Omental fat pad (tissue), 4 donors: ENCODE data around the gene VSIR. TPM values are rescaled to one million over a fixed set of nuclear protein-coding genes. Genes with fewer than 3 reads are reported as not detected.

Experiments used
- ATAC-seq: fragments of 150-250 bp; one replicate; pipeline ENCODE4 v1.9.1; 2016; ENCODE audit warnings: mild to moderate bottlenecking, moderate library complexity; ENCODE audit not compliant: low FRiP score
- DNase-seq: peaks from one replicate; pipeline ENCODE4 v3.0.0-alpha.2; 2019; ENCODE audit warnings: low spot score
- total RNA-seq, 4 donors: library from RNA; depleted of rRNA; stranded (reverse); fragments of >200 nt; gene quantifications; one replicate each; pipeline ENCODE4 v1.1.0, GENCODE V29; 2016
- TF ChIP-seq, protein P1 (sequence below), 3 donors: fragments of 450-650 bp; IDR thresholded peaks; one replicate each; pipeline ENCODE4 v1.5.1; 2016 to 2017; ENCODE audit warnings: antibody characterized with exemption in 3 of 3, mild to moderate bottlenecking in 3 of 3, moderate library complexity in 2 of 3

VSIR gene
- total RNA-seq, 4 donors from 2014 or later, result 65.1 to 119 (median 86.3) TPM

GRCh38 chr10:71705582-71705981 lies 67.7 kb downstream of the VSIR start:
- ATAC-seq, result no peak
- no peak for DNase-seq
- TF ChIP-seq, protein P1, sequence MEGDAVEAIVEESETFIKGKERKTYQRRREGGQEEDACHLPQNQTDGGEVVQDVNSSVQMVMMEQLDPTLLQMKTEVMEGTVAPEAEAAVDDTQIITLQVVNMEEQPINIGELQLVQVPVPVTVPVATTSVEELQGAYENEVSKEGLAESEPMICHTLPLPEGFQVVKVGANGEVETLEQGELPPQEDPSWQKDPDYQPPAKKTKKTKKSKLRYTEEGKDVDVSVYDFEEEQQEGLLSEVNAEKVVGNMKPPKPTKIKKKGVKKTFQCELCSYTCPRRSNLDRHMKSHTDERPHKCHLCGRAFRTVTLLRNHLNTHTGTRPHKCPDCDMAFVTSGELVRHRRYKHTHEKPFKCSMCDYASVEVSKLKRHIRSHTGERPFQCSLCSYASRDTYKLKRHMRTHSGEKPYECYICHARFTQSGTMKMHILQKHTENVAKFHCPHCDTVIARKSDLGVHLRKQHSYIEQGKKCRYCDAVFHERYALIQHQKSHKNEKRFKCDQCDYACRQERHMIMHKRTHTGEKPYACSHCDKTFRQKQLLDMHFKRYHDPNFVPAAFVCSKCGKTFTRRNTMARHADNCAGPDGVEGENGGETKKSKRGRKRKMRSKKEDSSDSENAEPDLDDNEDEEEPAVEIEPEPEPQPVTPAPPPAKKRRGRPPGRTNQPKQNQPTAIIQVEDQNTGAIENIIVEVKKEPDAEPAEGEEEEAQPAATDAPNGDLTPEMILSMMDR (IDR thresholded peaks at IDR 0.05), result no peak

GRCh38 chr10:71704816-71705215 lies 68.5 kb downstream of the VSIR start:
- TF ChIP-seq, protein P1 (IDR thresholded peaks at IDR 0.05), result no peak
- DNase-seq (no peak), ATAC-seq (no peak)

DNA sequence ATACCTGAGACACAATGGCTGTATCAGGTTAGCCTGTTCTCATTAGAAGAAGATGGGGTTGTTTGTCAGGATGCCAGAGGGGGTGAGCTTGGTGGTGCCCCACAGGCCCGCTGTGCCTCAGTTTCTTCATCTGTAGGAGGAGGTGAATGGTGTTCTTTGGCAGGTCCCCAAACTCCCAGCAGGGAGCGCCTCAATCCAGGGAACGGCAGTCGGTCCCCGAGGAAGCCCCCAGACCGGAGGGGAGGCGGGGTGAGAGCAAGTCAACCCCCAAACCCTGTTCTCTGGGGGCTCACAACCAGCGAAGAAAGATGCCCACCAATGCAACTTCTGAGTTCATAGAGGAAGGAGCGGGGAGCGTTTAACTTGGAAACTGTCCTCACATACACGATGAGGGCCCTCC lies 69.7 kb downstream of the VSIR start:
- ATAC-seq, result no peak
- TF ChIP-seq, protein P1 (IDR thresholded peaks at IDR 0.05), result no peak

GRCh38 chr10:71701496-71702132 lies 71.7 kb downstream of the VSIR start:
- TF ChIP-seq, protein P1 (IDR thresholded peaks at IDR 0.05), result no peak
- DNase-seq (no peak), ATAC-seq (no peak)

More for the DNA sequence above, 69.7 kb downstream of the VSIR start:
- no peak for DNase-seq

DNA sequence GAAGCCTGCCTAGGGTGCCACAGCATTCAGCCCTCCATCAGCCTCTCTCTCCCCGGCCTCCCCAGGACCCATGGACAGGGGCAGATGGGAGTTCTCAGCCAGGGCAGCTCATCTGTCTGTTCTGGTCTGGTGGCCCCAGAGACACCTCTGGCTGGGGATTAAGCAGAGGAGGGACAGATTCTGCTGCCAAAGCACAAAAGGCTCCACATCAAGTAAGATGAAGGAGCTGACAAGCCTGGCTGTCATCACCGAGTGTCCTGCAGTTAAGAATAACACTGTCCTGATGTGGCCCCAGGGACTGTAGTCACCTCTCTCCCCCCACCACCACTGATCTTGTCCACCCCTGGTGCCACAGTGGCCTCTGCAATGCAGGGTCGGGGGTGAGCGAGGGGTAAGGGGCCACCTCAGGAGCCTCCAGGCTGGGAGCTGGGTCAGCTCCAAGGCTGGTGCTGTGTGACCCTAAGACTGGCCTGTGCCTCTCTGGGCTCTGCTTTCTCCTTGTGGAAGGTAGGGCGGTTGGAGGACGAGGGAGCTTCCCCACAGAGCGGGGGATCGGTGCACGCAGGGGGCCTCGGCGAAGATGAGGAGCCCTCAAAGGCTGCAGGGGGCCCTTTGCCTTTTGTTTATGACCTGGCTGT lies 72.5 kb downstream of the VSIR start:
- TF ChIP-seq, protein P1 (IDR thresholded peaks at IDR 0.05), result no peak
- ATAC-seq (no peak), DNase-seq (no peak)

GRCh38 chr10:71698737-71699136 lies 74.6 kb downstream of the VSIR start:
- ATAC-seq, result no peak
- TF ChIP-seq, protein P1 (IDR thresholded peaks at IDR 0.05), result no peak
- no peak for DNase-seq
